MCF 10A (cell line): ENCODE data around the gene NOTO. TPM values are rescaled to one million over a fixed set of nuclear protein-coding genes. Genes with fewer than 3 reads are reported as not detected.

Source experiments
- BruUV-seq: library from RNA; stranded (reverse); fragments of 400-500 nt; replicated peaks from 2 replicates; lab custom pipeline; 2021; lab: Mats Ljungman, UMichigan
- CTCF ChIA-PET: fragments of 300-600 bp; sonication (Branson Sonifier 250); formaldehyde crosslinking; extraction: SDS; loops from one replicate; lab custom pipeline; 2021; ENCODE audit warnings: antibody characterized with exemption, inconsistent platforms; lab: Yijun Ruan, JAX
- POLR2A ChIA-PET: fragments of 300-600, 350-650 bp; sonication (Branson Sonifier 250); formaldehyde crosslinking; extraction: SDS; loops from one replicate; lab custom pipeline; 2020; ENCODE audit warnings: antibody characterized with exemption, inconsistent platforms; lab: Yijun Ruan, JAX
- DNase-seq: peaks from one replicate; pipeline ENCODE4 v3.0.0-alpha.2; 2018; ENCODE audit not compliant: unreplicated experiment
- H3K27ac Mint-ChIP-seq: one replicate; pipeline ENCODE4 v1.8.0; 2022; ENCODE audit warnings: mild to moderate bottlenecking, low read depth, mixed read lengths; ENCODE audit not compliant: unreplicated experiment
- H3K27me3 Mint-ChIP-seq: one replicate; pipeline ENCODE4 v1.8.0; 2022; ENCODE audit warnings: mixed read lengths; ENCODE audit not compliant: insufficient read depth, unreplicated experiment
- H3K36me3 Mint-ChIP-seq: one replicate; pipeline ENCODE4 v1.8.0; 2022; ENCODE audit warnings: mild to moderate bottlenecking, moderate library complexity, mixed read lengths; ENCODE audit not compliant: insufficient read depth, unreplicated experiment
- H3K4me1 Mint-ChIP-seq: one replicate; pipeline ENCODE4 v1.8.0; 2022; ENCODE audit warnings: mixed read lengths; ENCODE audit not compliant: insufficient read depth, unreplicated experiment
- H3K4me3 Mint-ChIP-seq: one replicate; pipeline ENCODE4 v1.8.0; 2022; ENCODE audit warnings: mild to moderate bottlenecking, moderate library complexity, mixed read lengths; ENCODE audit not compliant: unreplicated experiment
- H3K9me3 Mint-ChIP-seq: one replicate; pipeline ENCODE4 v1.8.0; 2022; ENCODE audit warnings: mixed read lengths; ENCODE audit not compliant: unreplicated experiment
- CTCF ChIP-seq: fragments of 200-600 bp; IDR thresholded peaks from one replicate; pipeline ENCODE4 v1.8.0; 2022; ENCODE audit warnings: antibody characterized with exemption, mild to moderate bottlenecking; ENCODE audit not compliant: unreplicated experiment
- intact Hi-C: fragments of 100-400 bp; cut with micrococcal nuclease; formaldehyde crosslinking; loops from 2 replicates; pipeline ENCODE4 v1.14.1; 2022
- total RNA-seq: library from RNA; stranded (reverse); gene quantifications from 2 replicates; pipeline ENCODE4 v1.2.3, GENCODE V29; 2022

NOTO gene
- total RNA-seq, 1 experiment from 2014 or later, result not detected

GRCh38 chr2:73246850-73247249, 44.5 kb downstream of the NOTO start:
- POLR2A ChIA-PET, result interaction anchor here (1.1 to 1.5 kb wide), 2 partner anchors 8 to 11 kb away, joined by 4 read pairs; no protein-coding TSS in a partner anchor
- no peak for DNase-seq
- TF ChIP-seq CTCF, result no peak
- H3K27me3 Mint-ChIP-seq, result no peaks in the 10 kb centered on the region
- intact Hi-C loops, result no loop called here
- H3K9me3 Mint-ChIP-seq, result no peaks in the 10 kb centered on the region
- CTCF ChIA-PET, result interaction anchor here (1.1 to 1.8 kb wide), 2 partner anchors 34 to 43 kb away, joined by 7 to 9 read pairs; no protein-coding TSS in a partner anchor
- BruUV-seq, result no TSS peak
- no peak overlapping the region for H3K4me3 Mint-ChIP-seq
- peak overlapping the region; percentile 34 for H3K27ac Mint-ChIP-seq
- peaks cover 24% of the 10 kb centered on the region for H3K4me1 Mint-ChIP-seq
- H3K36me3 Mint-ChIP-seq, result peaks cover 91% of the 10 kb centered on the region

- TF ChIP-seq CTCF, result no peak
- intact Hi-C loops, result no loop called here
Measured at GRCh38 chr2:73249636-73250035, 47.3 kb downstream of the NOTO start.

GRCh38 chr2:73250872-73251846, 48.8 kb downstream of the NOTO start:
- ChIA-PET CTCF (interaction anchor here (0.6 to 1.7 kb wide), 4 partner anchors 9 to 167 kb away, joined by 3 to 7 read pairs (median 4); no protein-coding TSS in a partner anchor), POLR2A (interaction anchor here (1.2 to 2.9 kb wide), 2 partner anchors 10 to 17 kb away, joined by 3 to 8 read pairs; partner anchors contain the start of genes CCT7 and PRADC1)
- no peak for DNase-seq
- no TSS peak for BruUV-seq
- intact Hi-C loops, result no loop called here
- Mint-ChIP-seq H3K4me1 (peaks cover 9% of the 10 kb centered on the region), H3K27ac (no peak overlapping the region), H3K4me3 (no peak overlapping the region), H3K9me3 (no peaks in the 10 kb centered on the region), H3K36me3 (peaks cover 78% of the 10 kb centered on the region), H3K27me3 (no peaks in the 10 kb centered on the region)
- no peak for TF ChIP-seq CTCF

More at GRCh38 chr2:73249636-73250035, 47.3 kb downstream of the NOTO start:
- H3K9me3 Mint-ChIP-seq, result no peaks in the 10 kb centered on the region
- peaks cover 91% of the 10 kb centered on the region for H3K36me3 Mint-ChIP-seq
- no peaks in the 10 kb centered on the region for H3K27me3 Mint-ChIP-seq
- H3K4me3 Mint-ChIP-seq, result no peak overlapping the region
- no peak overlapping the region for H3K27ac Mint-ChIP-seq
- ChIA-PET CTCF (interaction anchor here (0.6 to 1.7 kb wide), 4 partner anchors 10 to 41 kb away, joined by 4 to 7 read pairs (median 5); no protein-coding TSS in a partner anchor), POLR2A (interaction anchor here (0.6 to 2.9 kb wide), 3 partner anchors 16 to 426 kb away, joined by 3 to 8 read pairs (median 3); partner anchors contain the start of genes CCT7 and PRADC1)
- peaks cover 12% of the 10 kb centered on the region for H3K4me1 Mint-ChIP-seq
- BruUV-seq, result no TSS peak
- no peak for DNase-seq
